Endothelial cell (in vitro differentiated cells): ENCODE results near the gene FXYD2. TPM values are rescaled to one million over a fixed set of nuclear protein-coding genes. Genes with fewer than 3 reads are reported as not detected.

ENCODE experiments used
- DNase-seq: peaks from one replicate; pipeline ENCODE4 v3.0.0; 2021; ENCODE audit warnings: low spot score
- H3K27ac Mint-ChIP-seq: one replicate; pipeline ENCODE4 v1.8.0; 2021; ENCODE audit warnings: mixed read lengths, inconsistent platforms; ENCODE audit not compliant: unreplicated experiment
- H3K27me3 Mint-ChIP-seq: one replicate; pipeline ENCODE4 v1.8.0; 2021; ENCODE audit warnings: mild to moderate bottlenecking, moderate library complexity, mixed read lengths, inconsistent platforms; ENCODE audit not compliant: unreplicated experiment
- H3K36me3 Mint-ChIP-seq: one replicate; pipeline ENCODE4 v1.8.0; 2021; ENCODE audit warnings: mild to moderate bottlenecking, low read depth, mixed read lengths, inconsistent platforms; ENCODE audit not compliant: unreplicated experiment
- H3K4me1 Mint-ChIP-seq: one replicate; pipeline ENCODE4 v1.8.0; 2021; ENCODE audit warnings: mild to moderate bottlenecking, mixed read lengths, inconsistent platforms; ENCODE audit not compliant: unreplicated experiment
- H3K4me3 Mint-ChIP-seq: one replicate; pipeline ENCODE4 v1.8.0; 2021; ENCODE audit warnings: mild to moderate bottlenecking, mixed read lengths, inconsistent platforms; ENCODE audit not compliant: unreplicated experiment
- H3K9me3 Mint-ChIP-seq: one replicate; pipeline ENCODE4 v1.8.0; 2021; ENCODE audit warnings: mixed read lengths, inconsistent platforms; ENCODE audit not compliant: unreplicated experiment
- CTCF ChIP-seq: fragments of 200-600 bp; sonication (generic); IDR thresholded peaks from one replicate; pipeline ENCODE4 v1.5.0; 2021; ENCODE audit warnings: antibody characterized with exemption; ENCODE audit not compliant: unreplicated experiment
- total RNA-seq: library from RNA; stranded (reverse); fragmentation: NEBNext Ultra II Directional; extraction: Animal tissue kit (Norgen Biotek cat#: 25700); gene quantifications from one replicate; pipeline ENCODE4 v1.2.1, GENCODE V29; 2021; ENCODE audit not compliant: unreplicated experiment

Gene FXYD2
- total RNA-seq, 1 donor from 2014 or later = not detected

GRCh38 chr11:117805045-117805444, 19.5 kb downstream of the FXYD2 start:
- Mint-ChIP-seq H3K27ac (no peak overlapping the region), H3K4me3 (no peak overlapping the region), H3K9me3 (no peaks in the 10 kb centered on the region), H3K36me3 (peaks cover 4% of the 10 kb centered on the region), H3K4me1 (peaks cover 3% of the 10 kb centered on the region), H3K27me3 (peaks cover 4% of the 10 kb centered on the region)
- TF ChIP-seq CTCF = no peak
- no peak for DNase-seq

GRCh38 chr11:117803896-117804295, 20.6 kb downstream of the FXYD2 start:
- Mint-ChIP-seq H3K4me3 (no peak overlapping the region), H3K27me3 (peaks cover 3% of the 10 kb centered on the region), H3K4me1 (no peaks in the 10 kb centered on the region), H3K27ac (no peak overlapping the region), H3K9me3 (no peaks in the 10 kb centered on the region), H3K36me3 (no peaks in the 10 kb centered on the region)
- TF ChIP-seq CTCF = no peak
- DNase-seq = no peak

- no peak overlapping the region for H3K4me3 Mint-ChIP-seq
- no peak for TF ChIP-seq CTCF
- H3K27ac Mint-ChIP-seq = no peak overlapping the region
- H3K36me3 Mint-ChIP-seq = no peaks in the 10 kb centered on the region
- H3K9me3 Mint-ChIP-seq = no peaks in the 10 kb centered on the region
- H3K27me3 Mint-ChIP-seq = peaks cover 11% of the 10 kb centered on the region
- H3K4me1 Mint-ChIP-seq = peaks cover 3% of the 10 kb centered on the region
- no peak for DNase-seq
Measured at GRCh38 chr11:117799634-117800033, 24.9 kb downstream of the FXYD2 start.

- peaks cover 18% of the 10 kb centered on the region for H3K27me3 Mint-ChIP-seq
- peak within 1 kb of the TSS; percentile 51 for H3K4me3 Mint-ChIP-seq
- H3K27ac Mint-ChIP-seq = no peak within 1 kb of the TSS
- no peak for TF ChIP-seq CTCF
- peak; percentile 41 for DNase-seq
- no peaks in the 10 kb centered on the region for H3K36me3 Mint-ChIP-seq
- H3K4me1 Mint-ChIP-seq = peaks cover 3% of the 10 kb centered on the region
- H3K9me3 Mint-ChIP-seq = no peaks in the 10 kb centered on the region
Measured at GRCh38 chr11:117796872-117797529, 27.5 kb downstream of the FXYD2 start, which contains the start of gene DSCAML1. DSCAML1 (minus strand) TSS chr11:117797216; CDS start chr11:117797079, 137 bp downstream.

GRCh38 chr11:117796456-117796871, 28.1 kb downstream of the FXYD2 start:
- no peak overlapping the region for H3K4me3 Mint-ChIP-seq
- no peaks in the 10 kb centered on the region for H3K36me3 Mint-ChIP-seq
- H3K27me3 Mint-ChIP-seq = peaks cover 18% of the 10 kb centered on the region
- H3K27ac Mint-ChIP-seq = no peak overlapping the region
- no peaks in the 10 kb centered on the region for H3K9me3 Mint-ChIP-seq
- no peak for DNase-seq
- peaks cover 3% of the 10 kb centered on the region for H3K4me1 Mint-ChIP-seq
- no peak for TF ChIP-seq CTCF
